ENCODE results near the gene GPA33. TPM values are rescaled to one million over a fixed set of nuclear protein-coding genes. Genes with fewer than 3 reads are reported as not detected.
A peak's percentile ranks its signal among the peaks of the same experiment; 100 is the strongest.

Gene GPA33
- total and polyA plus RNA-seq, 5 donors from 2014 or later = 21.0 to 121 (median 56.6) TPM

- Histone ChIP-seq H3K36me3 (ENCODE audit: control insufficient read depth, insufficient read depth, low read length) (no peaks in the 10 kb centered on the region), H3K9me3 (ENCODE audit: control insufficient read depth in 2 of 2, low read length in 2 of 2) (peaks cover 0 to under 1% of the 10 kb centered on the region in 2 experiments), H3K27ac (ENCODE audit: insufficient read depth, low read length, poor library complexity, severe bottlenecking) (no peak overlapping the region), H3K4me1 (ENCODE audit: control insufficient read depth, insufficient read depth, low read length, poor library complexity, severe bottlenecking) (peaks cover under 1% of the 10 kb centered on the region), H3K27me3 (ENCODE audit: control insufficient read depth, insufficient read depth, low read length) (peaks cover 10% of the 10 kb centered on the region), H3K4me3 (ENCODE audit: low read depth, low read length) (no peak overlapping the region)
- Mint-ChIP-seq H3K27ac (no peak overlapping the region), H3K36me3 (no peaks in the 10 kb centered on the region), H3K4me1 (peaks cover 0 to 16% (median 2%) of the 10 kb centered on the region in 4 donors), H3K9me3 (peaks cover 0 to 3% (median 0%) of the 10 kb centered on the region in 7 donors), H3K27me3 (peaks cover 46% of the 10 kb centered on the region), H3K4me3 (no peak overlapping the region)
- no peak for DNase-seq
- ATAC-seq (ENCODE audit: low read depth in 2 of 2) = no peak
Observed at GRCh38 chr1:167116174-167116573, 26.0 kb upstream of the GPA33 start.

- H3K27ac Mint-ChIP-seq = no peak overlapping the region
- no peak overlapping the region for H3K4me3 ChIP-seq (ENCODE audit: low read depth, low read length)
- H3K4me1 ChIP-seq (ENCODE audit: control insufficient read depth, insufficient read depth, low read length, poor library complexity, severe bottlenecking) = no peaks in the 10 kb centered on the region
Observed at GRCh38 chr1:167115655-167116054, 25.5 kb upstream of the GPA33 start.

GRCh38 chr1:167114725-167115124 is 24.5 kb upstream of the GPA33 start:
- ATAC-seq (ENCODE audit: low read depth in 2 of 2) (no peak), DNase-seq (no peak)
- Mint-ChIP-seq H3K4me1 (peaks cover 5 to 27% (median 13%) of the 10 kb centered on the region in 4 donors), H3K4me3 (no peak overlapping the region), H3K27me3 (peaks cover 46% of the 10 kb centered on the region), H3K36me3 (peaks cover 6% of the 10 kb centered on the region), H3K9me3 (peaks cover 0 to 17% (median 4%) of the 10 kb centered on the region in 7 donors), H3K27ac (no peak overlapping the region)
- no peak overlapping the region for H3K27ac ChIP-seq (ENCODE audit: insufficient read depth, low read length, poor library complexity, severe bottlenecking)
- peaks cover 10% of the 10 kb centered on the region for H3K27me3 ChIP-seq (ENCODE audit: control insufficient read depth, insufficient read depth, low read length)
- no peak overlapping the region for H3K4me3 ChIP-seq (ENCODE audit: low read depth, low read length)
- H3K4me1 ChIP-seq (ENCODE audit: control insufficient read depth, insufficient read depth, low read length, poor library complexity, severe bottlenecking) = no peaks in the 10 kb centered on the region
- H3K9me3 ChIP-seq (ENCODE audit: control insufficient read depth in 2 of 2, low read length in 2 of 2) = peaks cover 0 to 10% of the 10 kb centered on the region in 2 experiments
- no peaks in the 10 kb centered on the region for H3K36me3 ChIP-seq (ENCODE audit: control insufficient read depth, insufficient read depth, low read length)

More at GRCh38 chr1:167115655-167116054, 25.5 kb upstream of the GPA33 start:
- H3K9me3 Mint-ChIP-seq = peaks cover 0 to 8% (median 0%) of the 10 kb centered on the region in 7 donors
- H3K9me3 ChIP-seq (ENCODE audit: control insufficient read depth in 2 of 2, low read length in 2 of 2) = peaks cover 0 to 5% of the 10 kb centered on the region in 2 experiments
- no peak overlapping the region for H3K4me3 Mint-ChIP-seq
- no peaks in the 10 kb centered on the region for H3K36me3 Mint-ChIP-seq
- H3K4me1 Mint-ChIP-seq = peaks cover 3 to 18% (median 6%) of the 10 kb centered on the region in 4 donors
- H3K27me3 ChIP-seq (ENCODE audit: control insufficient read depth, insufficient read depth, low read length) = peaks cover 10% of the 10 kb centered on the region
- no peak overlapping the region for H3K27ac ChIP-seq (ENCODE audit: insufficient read depth, low read length, poor library complexity, severe bottlenecking)
- ATAC-seq (ENCODE audit: low read depth in 2 of 2) (no peak), DNase-seq (no peak)
- no peaks in the 10 kb centered on the region for H3K36me3 ChIP-seq (ENCODE audit: control insufficient read depth, insufficient read depth, low read length)
- peaks cover 44% of the 10 kb centered on the region for H3K27me3 Mint-ChIP-seq

GRCh38 chr1:167111868-167112709 is 21.9 kb upstream of the GPA33 start:
- H3K27me3 Mint-ChIP-seq = peaks cover 41% of the 10 kb centered on the region
- H3K9me3 Mint-ChIP-seq = peaks cover 0 to 21% (median 7%) of the 10 kb centered on the region in 7 donors

GRCh38 chr1:167110586-167110985 is 20.4 kb upstream of the GPA33 start:
- Histone ChIP-seq H3K27ac (ENCODE audit: insufficient read depth, low read length, poor library complexity, severe bottlenecking) (no peak overlapping the region), H3K27me3 (ENCODE audit: control insufficient read depth, insufficient read depth, low read length) (peaks cover 10% of the 10 kb centered on the region), H3K4me3 (ENCODE audit: low read depth, low read length) (no peak overlapping the region), H3K9me3 (ENCODE audit: control insufficient read depth in 2 of 2, low read length in 2 of 2) (peaks cover 0 to 10% of the 10 kb centered on the region in 2 experiments), H3K4me1 (ENCODE audit: control insufficient read depth, insufficient read depth, low read length, poor library complexity, severe bottlenecking) (no peaks in the 10 kb centered on the region), H3K36me3 (ENCODE audit: control insufficient read depth, insufficient read depth, low read length) (no peaks in the 10 kb centered on the region)
- H3K9me3 Mint-ChIP-seq = peaks cover 0 to 21% (median 7%) of the 10 kb centered on the region in 7 donors
- H3K4me3 Mint-ChIP-seq = peak overlapping the region in 2 of 4 donors; percentile 3 to 71
- ATAC-seq (ENCODE audit: low read depth in 2 of 2) (peak; percentile 37 to 60), DNase-seq (peak in 2 of 3 donors; percentile 34 to 74)
- peaks cover 5 to 37% (median 28%) of the 10 kb centered on the region in 4 donors for H3K4me1 Mint-ChIP-seq
- H3K27ac Mint-ChIP-seq = peak overlapping the region in 2 of 3 donors; percentile 45 to 53
- peaks cover 6% of the 10 kb centered on the region for H3K36me3 Mint-ChIP-seq
- H3K27me3 Mint-ChIP-seq = peaks cover 41% of the 10 kb centered on the region

More at GRCh38 chr1:167111868-167112709, 21.9 kb upstream of the GPA33 start:
- ATAC-seq (ENCODE audit: low read depth in 2 of 2) (no peak), DNase-seq (no peak)
- H3K9me3 ChIP-seq (ENCODE audit: control insufficient read depth in 2 of 2, low read length in 2 of 2) = peaks cover 0 to 10% of the 10 kb centered on the region in 2 experiments
- Mint-ChIP-seq H3K36me3 (peaks cover 6% of the 10 kb centered on the region), H3K4me1 (peaks cover 5 to 33% (median 26%) of the 10 kb centered on the region in 4 donors), H3K4me3 (no peak overlapping the region), H3K27ac (no peak overlapping the region)
- no peak overlapping the region for H3K4me3 ChIP-seq (ENCODE audit: low read depth, low read length)
- H3K4me1 ChIP-seq (ENCODE audit: control insufficient read depth, insufficient read depth, low read length, poor library complexity, severe bottlenecking) = no peaks in the 10 kb centered on the region
- peaks cover 10% of the 10 kb centered on the region for H3K27me3 ChIP-seq (ENCODE audit: control insufficient read depth, insufficient read depth, low read length)
- no peaks in the 10 kb centered on the region for H3K36me3 ChIP-seq (ENCODE audit: control insufficient read depth, insufficient read depth, low read length)
- H3K27ac ChIP-seq (ENCODE audit: insufficient read depth, low read length, poor library complexity, severe bottlenecking) = no peak overlapping the region

GRCh38 chr1:167109125-167109524 is 18.9 kb upstream of the GPA33 start:
- ATAC-seq (ENCODE audit: low read depth in 2 of 2) = no peak
- no peaks in the 10 kb centered on the region for H3K36me3 ChIP-seq (ENCODE audit: control insufficient read depth, insufficient read depth, low read length)
- Mint-ChIP-seq H3K27ac (peak overlapping the region in 2 of 3 donors; percentile 53 to 92), H3K36me3 (peaks cover 6% of the 10 kb centered on the region), H3K27me3 (peaks cover 31% of the 10 kb centered on the region), H3K9me3 (peaks cover 0 to 21% (median 7%) of the 10 kb centered on the region in 7 donors), H3K4me3 (no peak overlapping the region), H3K4me1 (peaks cover 5 to 52% (median 37%) of the 10 kb centered on the region in 4 donors)
- H3K27ac ChIP-seq (ENCODE audit: insufficient read depth, low read length, poor library complexity, severe bottlenecking) = no peak overlapping the region
- H3K9me3 ChIP-seq (ENCODE audit: control insufficient read depth in 2 of 2, low read length in 2 of 2) = peaks cover 0 to 10% of the 10 kb centered on the region in 2 experiments
- no peak overlapping the region for H3K4me3 ChIP-seq (ENCODE audit: low read depth, low read length)
- peak in 1 of 3 donors; percentile 23 for DNase-seq
- peaks cover 4% of the 10 kb centered on the region for H3K27me3 ChIP-seq (ENCODE audit: control insufficient read depth, insufficient read depth, low read length)
- H3K4me1 ChIP-seq (ENCODE audit: control insufficient read depth, insufficient read depth, low read length, poor library complexity, severe bottlenecking) = no peaks in the 10 kb centered on the region

- DNase-seq (no peak), ATAC-seq (ENCODE audit: low read depth in 2 of 2) (no peak)
- Mint-ChIP-seq H3K9me3 (peaks cover 0 to 21% (median 7%) of the 10 kb centered on the region in 7 donors), H3K27ac (peak overlapping the region in 2 of 3 donors; percentile 18 to 50), H3K4me1 (peaks cover 5 to 60% (median 38%) of the 10 kb centered on the region in 4 donors), H3K27me3 (peaks cover 25% of the 10 kb centered on the region), H3K36me3 (peaks cover 6% of the 10 kb centered on the region), H3K4me3 (no peak overlapping the region)
- Histone ChIP-seq H3K27ac (ENCODE audit: insufficient read depth, low read length, poor library complexity, severe bottlenecking) (no peak overlapping the region), H3K4me1 (ENCODE audit: control insufficient read depth, insufficient read depth, low read length, poor library complexity, severe bottlenecking) (no peaks in the 10 kb centered on the region), H3K4me3 (ENCODE audit: low read depth, low read length) (no peak overlapping the region), H3K27me3 (ENCODE audit: control insufficient read depth, insufficient read depth, low read length) (peaks cover 9% of the 10 kb centered on the region), H3K9me3 (ENCODE audit: control insufficient read depth in 2 of 2, low read length in 2 of 2) (peaks cover 0 to 10% of the 10 kb centered on the region in 2 experiments), H3K36me3 (ENCODE audit: control insufficient read depth, insufficient read depth, low read length) (no peaks in the 10 kb centered on the region)
Observed at GRCh38 chr1:167107456-167107855, 17.3 kb upstream of the GPA33 start.
